HepG2 (cell line): ENCODE measurements around the gene MYL3. TPM values are rescaled to one million over a fixed set of nuclear protein-coding genes. Genes with fewer than 3 reads are reported as not detected.
A peak's percentile ranks its signal among the peaks of the same experiment; 100 is the strongest.

Experiments used
- EHMT2 ChIP-seq: fragments of 200-600 bp; sonication (generic); IDR thresholded peaks from 2 replicates; pipeline ENCODE4 v1.7.0; 2017; ENCODE audit warnings: antibody characterized with exemption, low read depth, low read length, borderline replicate concordance
- ETV6 ChIP-seq: sonication (generic); formaldehyde crosslinking; conservative IDR thresholded peaks from 2 replicates; pipeline ENCODE4 v1.4.0; 2020; ENCODE audit warnings: missing genetic modification reagents
- FOSL2 ChIP-seq: sonication (generic); formaldehyde crosslinking; IDR thresholded peaks from 2 replicates; pipeline ENCODE4 v1.4.0; 2020; ENCODE audit warnings: missing genetic modification reagents
- HNF4G ChIP-seq, 2 experiments: sonication (generic) in 1 of 2; formaldehyde crosslinking in 1 of 2; IDR thresholded peaks; 2 replicates each; pipeline versions ENCODE4 v1.4.0 to v1.6.1; 2011 to 2020; ENCODE audit warnings: borderline replicate concordance in 2 of 2, low read depth in 2 of 2, mild to moderate bottlenecking in 2 of 2, low read length in 1 of 2, missing genetic modification reagents in 1 of 2, moderate library complexity in 1 of 2
- MED8 ChIP-seq: sonication (generic); formaldehyde crosslinking; IDR thresholded peaks from 2 replicates; pipeline ENCODE4 v1.8.1; 2023; ENCODE audit warnings: mild to moderate bottlenecking, missing genetic modification reagents; ENCODE audit not compliant: insufficient replicate concordance
- NR2F6 ChIP-seq, 2 experiments: IDR thresholded peaks; 2 replicates each; pipeline ENCODE4 v1.6.1; 2016; ENCODE audit warnings: antibody characterized with exemption in 1 of 2, mild to moderate bottlenecking in 1 of 2
- PHF5A ChIP-seq: IDR thresholded peaks from one replicate; pipeline ENCODE4 v1.6.1; 2018; ENCODE audit warnings: low read depth, missing genetic modification reagents; ENCODE audit not compliant: unreplicated experiment
- PLRG1 ChIP-seq: fragments of 450-650 bp; conservative IDR thresholded peaks from 2 replicates; pipeline ENCODE4 v1.6.1; 2016
- RAD21 ChIP-seq: fragments of 450-650 bp; formaldehyde crosslinking; IDR thresholded peaks from 2 replicates; pipeline ENCODE4 v1.5.0; 2020; ENCODE audit warnings: mild to moderate bottlenecking
- RXRB ChIP-seq: IDR thresholded peaks from 2 replicates; pipeline ENCODE4 v1.6.1; 2016; ENCODE audit warnings: borderline replicate concordance, missing genetic modification reagents, missing compliant biosample characterization
- SOX5 ChIP-seq: IDR thresholded peaks from 2 replicates; pipeline ENCODE4 v1.6.1; 2016; ENCODE audit warnings: borderline replicate concordance
- STAG1 ChIP-seq: sonication (generic); formaldehyde crosslinking; IDR thresholded peaks from 2 replicates; pipeline ENCODE4 v1.4.0; 2020; ENCODE audit warnings: missing genetic modification reagents
- TCF7 ChIP-seq: sonication (generic); IDR thresholded peaks from 2 replicates; pipeline ENCODE4 v1.6.1; 2016; ENCODE audit warnings: antibody characterized with exemption, low read depth
- U2AF1 ChIP-seq: fragments of 200-400 bp; formaldehyde crosslinking; optimal IDR thresholded peaks from 2 replicates; pipeline ENCODE3; 2017; ENCODE audit warnings: mild to moderate bottlenecking, low read depth, low read length
- ZKSCAN8 ChIP-seq: IDR thresholded peaks from 2 replicates; pipeline ENCODE4 v1.6.1; 2016; ENCODE audit warnings: borderline replicate concordance, missing genetic modification reagents, missing compliant biosample characterization
- ZNF224 ChIP-seq: sonication (generic); formaldehyde crosslinking; IDR thresholded peaks from 2 replicates; pipeline ENCODE4 v1.5.0; 2020; ENCODE audit warnings: mild to moderate bottlenecking, missing genetic modification reagents
- ZNF230 ChIP-seq: sonication (generic); formaldehyde crosslinking; IDR thresholded peaks from 2 replicates; pipeline ENCODE4 v1.4.0; 2020; ENCODE audit warnings: mild to moderate bottlenecking, missing genetic modification reagents
- ZNF567 ChIP-seq: sonication (generic); formaldehyde crosslinking; IDR thresholded peaks from 2 replicates; pipeline ENCODE4 v1.8.1; 2023; ENCODE audit warnings: mild to moderate bottlenecking, missing genetic modification reagents, borderline replicate concordance
- ZNF660 ChIP-seq: sonication (generic); formaldehyde crosslinking; IDR thresholded peaks from 2 replicates; pipeline ENCODE4 v1.5.1; 2020; ENCODE audit warnings: mild to moderate bottlenecking, low read depth, missing genetic modification reagents, borderline replicate concordance
- ZNF883 ChIP-seq: sonication (generic); formaldehyde crosslinking; IDR thresholded peaks from 2 replicates; pipeline ENCODE4 v1.5.1; 2020; ENCODE audit warnings: mild to moderate bottlenecking, missing genetic modification reagents; ENCODE audit errors: not compliant biosample characterization
- polyA plus RNA-seq, 8 experiments: library from polyadenylated mRNA; depleted of rRNA in 3 of 8; stranded (reverse) in 7 of 8; unstranded in 1 of 8; fragments of >200 nt; fragmentation: Illumina TruSeq in 4 of 8; extraction: Trizol in 4 of 8; gene quantifications; 2 replicates each; pipeline versions ENCODE4 v1.2.1 to v1.2.3, GENCODE V29; 2011 to 2016; ENCODE audit warnings: low read depth in 4 of 8, missing spikeins in 1 of 8, mixed read lengths in 1 of 8; ENCODE audit not compliant: insufficient read depth in 1 of 8
- total RNA-seq, 5 experiments: library from RNA; depleted of rRNA; stranded (reverse); fragments of >200 nt; fragmentation: Illumina TruSeq; extraction: Trizol; gene quantifications; 2 replicates each; pipeline ENCODE4 v1.2.3, GENCODE V29; 2016; ENCODE audit warnings: low read depth in 1 of 5
- TF ChIP-seq, protein P1 (sequence below): sonication (generic); formaldehyde crosslinking; conservative IDR thresholded peaks from 2 replicates; pipeline ENCODE4 v1.4.0; 2020; ENCODE audit warnings: missing genetic modification reagents
- TF ChIP-seq, protein P2 (sequence below): sonication (generic); formaldehyde crosslinking; IDR thresholded peaks from 2 replicates; pipeline ENCODE4 v1.8.0; 2023; ENCODE audit warnings: mild to moderate bottlenecking, missing genetic modification reagents
- TF ChIP-seq, protein P3 (sequence below): sonication (generic); formaldehyde crosslinking; IDR thresholded peaks from 2 replicates; pipeline ENCODE4 v1.9.0; 2022; ENCODE audit warnings: missing genetic modification reagents, mild to moderate bottlenecking, borderline replicate concordance

MYL3 gene
- total and polyA plus RNA-seq, 2 of the 13 experiments (the other 11 are each of a cell fraction or from before 2014, with no cell fraction given): not detected

DNA sequence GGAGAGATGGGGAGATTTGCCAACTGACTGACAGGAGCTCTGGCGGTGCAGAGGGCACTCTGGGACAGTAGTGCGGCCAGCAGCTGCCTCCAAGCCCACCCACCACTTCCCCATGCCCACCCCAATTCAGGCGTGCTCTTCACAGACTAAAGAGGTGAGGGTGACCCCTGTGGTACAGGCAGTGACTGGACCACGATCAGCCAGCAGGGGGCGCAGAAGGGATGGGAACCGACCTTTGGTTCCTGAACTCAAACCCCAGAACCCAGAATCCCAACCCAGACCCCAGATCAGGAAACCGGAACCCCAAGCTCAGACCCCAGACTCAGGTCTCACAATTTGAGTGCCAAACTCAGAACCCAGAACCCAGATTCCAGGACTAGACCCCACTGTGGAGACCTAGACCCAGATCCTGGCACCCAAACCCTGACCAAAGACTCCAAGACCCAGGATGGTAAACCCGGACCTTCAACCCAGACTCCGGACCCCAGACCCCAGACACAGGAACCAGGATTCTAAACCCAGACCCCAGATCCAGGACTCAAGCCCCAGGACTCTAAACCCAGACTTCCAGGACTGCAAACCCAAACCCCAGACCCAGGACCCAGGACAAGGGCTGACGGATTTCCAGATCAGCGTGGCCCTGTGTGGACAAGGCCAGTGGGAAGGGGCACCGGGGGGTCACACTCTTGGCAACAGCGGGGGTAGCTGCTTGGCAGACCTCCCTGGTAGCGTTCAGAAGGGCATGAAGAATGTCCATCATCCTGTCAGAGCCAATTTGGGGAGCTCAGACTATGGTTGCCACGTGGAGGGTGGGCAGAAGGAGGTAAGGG, 3.7 kb upstream of the MYL3 start (continued):
- TF ChIP-seq, protein P1, sequence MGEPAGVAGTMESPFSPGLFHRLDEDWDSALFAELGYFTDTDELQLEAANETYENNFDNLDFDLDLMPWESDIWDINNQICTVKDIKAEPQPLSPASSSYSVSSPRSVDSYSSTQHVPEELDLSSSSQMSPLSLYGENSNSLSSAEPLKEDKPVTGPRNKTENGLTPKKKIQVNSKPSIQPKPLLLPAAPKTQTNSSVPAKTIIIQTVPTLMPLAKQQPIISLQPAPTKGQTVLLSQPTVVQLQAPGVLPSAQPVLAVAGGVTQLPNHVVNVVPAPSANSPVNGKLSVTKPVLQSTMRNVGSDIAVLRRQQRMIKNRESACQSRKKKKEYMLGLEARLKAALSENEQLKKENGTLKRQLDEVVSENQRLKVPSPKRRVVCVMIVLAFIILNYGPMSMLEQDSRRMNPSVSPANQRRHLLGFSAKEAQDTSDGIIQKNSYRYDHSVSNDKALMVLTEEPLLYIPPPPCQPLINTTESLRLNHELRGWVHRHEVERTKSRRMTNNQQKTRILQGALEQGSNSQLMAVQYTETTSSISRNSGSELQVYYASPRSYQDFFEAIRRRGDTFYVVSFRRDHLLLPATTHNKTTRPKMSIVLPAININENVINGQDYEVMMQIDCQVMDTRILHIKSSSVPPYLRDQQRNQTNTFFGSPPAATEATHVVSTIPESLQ (CRISPR knock-in tag): no peak
- TF ChIP-seq, protein P2, sequence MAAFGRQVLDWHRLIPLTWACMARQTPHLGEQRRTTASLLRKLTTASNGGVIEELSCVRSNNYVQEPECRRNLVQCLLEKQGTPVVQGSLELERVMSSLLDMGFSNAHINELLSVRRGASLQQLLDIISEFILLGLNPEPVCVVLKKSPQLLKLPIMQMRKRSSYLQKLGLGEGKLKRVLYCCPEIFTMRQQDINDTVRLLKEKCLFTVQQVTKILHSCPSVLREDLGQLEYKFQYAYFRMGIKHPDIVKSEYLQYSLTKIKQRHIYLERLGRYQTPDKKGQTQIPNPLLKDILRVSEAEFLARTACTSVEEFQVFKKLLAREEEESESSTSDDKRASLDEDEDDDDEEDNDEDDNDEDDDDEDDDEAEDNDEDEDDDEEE (CRISPR knock-in tag): no peak
- TF ChIP-seq, protein P3, sequence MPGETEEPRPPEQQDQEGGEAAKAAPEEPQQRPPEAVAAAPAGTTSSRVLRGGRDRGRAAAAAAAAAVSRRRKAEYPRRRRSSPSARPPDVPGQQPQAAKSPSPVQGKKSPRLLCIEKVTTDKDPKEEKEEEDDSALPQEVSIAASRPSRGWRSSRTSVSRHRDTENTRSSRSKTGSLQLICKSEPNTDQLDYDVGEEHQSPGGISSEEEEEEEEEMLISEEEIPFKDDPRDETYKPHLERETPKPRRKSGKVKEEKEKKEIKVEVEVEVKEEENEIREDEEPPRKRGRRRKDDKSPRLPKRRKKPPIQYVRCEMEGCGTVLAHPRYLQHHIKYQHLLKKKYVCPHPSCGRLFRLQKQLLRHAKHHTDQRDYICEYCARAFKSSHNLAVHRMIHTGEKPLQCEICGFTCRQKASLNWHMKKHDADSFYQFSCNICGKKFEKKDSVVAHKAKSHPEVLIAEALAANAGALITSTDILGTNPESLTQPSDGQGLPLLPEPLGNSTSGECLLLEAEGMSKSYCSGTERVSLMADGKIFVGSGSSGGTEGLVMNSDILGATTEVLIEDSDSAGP (CRISPR knock-in tag): no peak
- TF ChIP-seq ETV6 (CRISPR knock-in tag) (no peak), MED8 (CRISPR knock-in tag) (no peak), ZNF660 (CRISPR knock-in tag) (no peak), ZNF883 (CRISPR knock-in tag) (no peak), ZNF567 (CRISPR knock-in tag) (no peak), HNF4G (IDR thresholded peaks at IDR 0.05; ENCODE audit: borderline replicate concordance, low read depth, low read length) (peak; percentile 68; the same call in 1 of the 2 replicates), HNF4G (CRISPR knock-in tag; IDR thresholded peaks at IDR 0.05; ENCODE audit: borderline replicate concordance, low read depth) (no peak), PLRG1 (no peak), FOSL2 (CRISPR knock-in tag) (0 out of 2 replicates have a peak, but pooled peaks have one; percentile 12), SOX5 (CRISPR knock-in tag) (no peak), NR2F6 (IDR thresholded peaks at IDR 0.05) (no peak), NR2F6 (CRISPR knock-in tag; IDR thresholded peaks at IDR 0.05) (no peak), U2AF1 (peak; percentile 45), STAG1 (CRISPR knock-in tag) (peak; percentile 77), ZKSCAN8 (no peak), ZNF230 (CRISPR knock-in tag) (no peak), RXRB (CRISPR knock-in tag) (no peak), RAD21 (CRISPR knock-in tag) (peak; percentile 60; the same call in 1 of the 2 replicates), TCF7 (no peak), EHMT2 (no peak), ZNF224 (CRISPR knock-in tag) (no peak), PHF5A (CRISPR knock-in tag) (no peak)
